G401 (cell line): ENCODE results near the gene NAXD. TPM values are rescaled to one million over a fixed set of nuclear protein-coding genes. Genes with fewer than 3 reads are reported as not detected.
"Not testable (repeated sequence)": the region's sequence is repeated elsewhere in the genome, so short reads cannot be mapped to it uniquely, and the experiment has no call there.

ENCODE experiments used
- DNase-seq: peaks from one replicate; pipeline ENCODE4 v3.0.0-alpha.2; 2015; ENCODE audit warnings: low spot score
- in situ Hi-C: cut with HindIII; loops from 2 replicates; pipeline ENCODE4 v1.10.0; 2016; ENCODE audit warnings: low sequenced_read_pairs, mixed read lengths
- total RNA-seq: library from RNA; depleted of rRNA; stranded (reverse); fragments of >200 nt; shearing (Covaris generic); gene quantifications from 2 replicates; pipeline ENCODE4 v1.2.3, GENCODE V29; 2014

NAXD gene
- total RNA-seq, 1 experiment from 2014 or later = 22.8 TPM

DNA sequence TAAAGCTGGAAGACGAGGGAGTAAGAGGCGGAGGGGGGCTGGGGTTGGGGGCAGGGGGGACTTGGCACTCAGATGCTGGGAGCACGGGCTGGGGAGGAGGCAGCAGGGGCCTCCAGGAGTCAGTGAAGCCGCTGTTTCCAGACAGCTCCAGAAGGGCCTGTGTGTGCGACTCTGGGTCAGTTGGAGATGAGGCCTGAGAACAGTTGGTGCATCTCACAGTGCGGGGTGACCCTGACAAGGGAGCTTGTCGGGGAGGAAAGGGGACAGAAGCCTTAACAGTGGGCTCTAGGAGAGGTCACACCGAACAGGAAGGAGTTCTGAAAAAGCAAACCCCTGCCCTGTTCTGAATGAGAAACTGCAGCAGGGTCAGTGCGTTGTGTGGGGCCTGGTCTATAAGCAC lies 11.2 kb downstream of the NAXD start:
- no peak for DNase-seq
- in situ Hi-C loops = no loop called here

DNA sequence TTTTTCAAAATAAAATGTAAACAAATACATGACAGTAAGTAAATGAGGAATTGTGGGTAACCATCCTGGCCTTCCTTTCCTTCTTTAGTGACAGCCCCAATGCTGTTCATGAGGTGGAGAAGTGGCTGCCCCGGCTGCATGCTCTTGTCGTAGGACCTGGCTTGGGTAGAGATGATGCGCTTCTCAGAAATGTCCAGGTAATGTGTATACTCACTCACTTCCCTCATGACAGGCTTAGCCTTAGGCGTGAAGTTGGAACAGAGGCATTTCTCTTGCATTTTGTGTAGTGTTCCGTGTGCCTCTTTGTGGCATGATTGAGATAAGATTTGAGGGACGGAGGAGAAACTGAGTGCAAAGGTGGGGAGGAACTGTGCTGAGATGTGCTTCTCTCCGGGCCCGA lies 12.0 kb downstream of the NAXD start:
- DNase-seq = no peak
- in situ Hi-C loops = no loop called here

GRCh38 chr13:110627761-110628476 lies 12.6 kb downstream of the NAXD start:
- in situ Hi-C loops = no loop called here
- DNase-seq = no peak

DNA sequence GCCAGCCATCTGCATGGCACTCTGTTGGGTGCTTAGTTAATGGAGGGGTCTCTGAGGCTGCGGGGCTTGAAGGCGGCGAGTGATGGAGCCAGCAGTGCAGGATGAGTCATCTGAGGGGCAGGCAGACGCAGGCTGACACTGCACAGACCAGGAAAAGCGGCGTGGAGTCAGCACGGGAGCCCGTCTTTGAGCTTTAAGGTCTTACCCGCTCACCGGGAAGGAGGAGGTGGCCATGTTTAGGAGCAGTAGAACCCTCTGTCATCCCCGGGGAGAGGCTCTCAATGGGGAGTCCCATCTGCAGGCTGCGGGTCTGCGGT lies 13.1 kb downstream of the NAXD start:
- in situ Hi-C loops = no loop called here
- peak; percentile 26 for DNase-seq

GRCh38 chr13:110628952-110629701 lies 13.8 kb downstream of the NAXD start:
- DNase-seq = peak; percentile 70
- in situ Hi-C loops = no loop called here

DNA sequence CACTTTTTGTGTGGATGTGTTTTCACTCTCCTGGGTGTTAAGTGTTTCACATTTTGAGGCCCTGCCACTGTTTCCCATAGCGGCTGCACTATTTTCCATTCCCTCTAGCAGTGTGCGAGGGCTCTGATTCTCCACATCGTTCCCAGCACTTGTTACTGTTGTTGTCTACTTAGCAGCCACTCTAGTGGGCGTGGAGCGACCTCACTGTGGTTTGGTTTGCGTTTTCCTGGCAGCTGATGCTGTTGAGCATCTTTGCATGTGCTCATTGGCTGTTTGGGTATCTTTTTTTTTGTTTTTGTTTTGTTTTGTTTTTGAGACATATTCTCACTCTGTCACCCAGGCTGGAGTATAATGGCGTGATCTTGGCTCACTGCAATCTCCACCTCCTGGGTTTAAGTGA lies 14.4 kb downstream of the NAXD start:
- no peak for DNase-seq
- in situ Hi-C loops = no loop called here

DNA sequence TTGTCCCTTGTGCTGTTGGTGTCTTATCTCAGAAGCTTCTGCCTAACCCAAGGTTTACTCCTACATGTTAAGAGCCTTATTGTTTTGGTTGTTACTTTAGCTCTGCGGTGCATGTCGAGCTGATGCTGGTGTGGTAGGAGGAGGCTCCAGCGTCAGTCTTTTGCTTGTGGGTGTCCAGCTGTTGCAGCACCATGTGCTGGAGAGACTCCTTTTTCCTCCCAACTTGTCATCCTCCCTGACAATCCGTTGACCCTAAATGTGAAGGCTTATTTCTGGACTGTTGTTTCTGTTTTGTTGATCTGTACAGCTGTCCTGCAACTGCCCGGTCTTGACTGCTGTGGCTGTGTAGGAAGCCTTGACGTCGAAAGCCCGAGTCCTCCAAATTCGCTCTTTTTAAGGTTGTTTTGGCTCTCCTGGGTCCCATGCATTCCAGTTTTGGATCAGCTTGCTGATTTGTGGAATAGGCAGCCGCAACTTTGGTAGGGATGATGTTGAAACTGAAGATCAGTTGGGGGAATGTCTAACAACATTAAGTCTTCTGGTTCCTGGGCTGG lies 15.3 kb downstream of the NAXD start:
- in situ Hi-C loops = no loop called here

DNA sequence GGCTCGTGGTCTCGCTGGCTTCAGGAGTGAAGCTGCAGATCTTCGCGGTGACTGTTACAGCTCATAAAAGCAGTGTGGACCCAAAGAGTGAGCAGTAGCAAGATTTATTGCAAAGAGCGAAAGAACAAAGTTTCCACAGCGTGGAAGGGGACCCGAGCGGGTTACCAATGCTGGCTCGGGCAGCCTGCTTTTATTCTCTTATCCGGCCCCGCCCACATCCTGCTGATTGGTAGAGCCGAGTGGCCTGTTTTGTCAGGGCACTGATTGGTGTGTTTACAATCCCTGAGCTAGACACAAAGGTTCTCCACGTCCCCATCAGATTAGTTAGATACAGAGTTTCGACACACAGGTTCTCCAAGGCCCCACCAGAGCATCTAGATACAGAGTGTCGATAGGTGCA lies 16.9 kb downstream of the NAXD start:
- in situ Hi-C loops, DNase-seq: not testable (repeated sequence)

More for the DNA sequence above, 15.3 kb downstream of the NAXD start:
- no peak for DNase-seq

- in situ Hi-C loops = no loop called here
- DNase-seq = no peak
Observed at GRCh38 chr13:110633776-110634175, 18.4 kb downstream of the NAXD start.

GRCh38 chr13:110634558-110634957 lies 19.2 kb downstream of the NAXD start:
- in situ Hi-C loops = no loop called here
- no peak for DNase-seq

DNA sequence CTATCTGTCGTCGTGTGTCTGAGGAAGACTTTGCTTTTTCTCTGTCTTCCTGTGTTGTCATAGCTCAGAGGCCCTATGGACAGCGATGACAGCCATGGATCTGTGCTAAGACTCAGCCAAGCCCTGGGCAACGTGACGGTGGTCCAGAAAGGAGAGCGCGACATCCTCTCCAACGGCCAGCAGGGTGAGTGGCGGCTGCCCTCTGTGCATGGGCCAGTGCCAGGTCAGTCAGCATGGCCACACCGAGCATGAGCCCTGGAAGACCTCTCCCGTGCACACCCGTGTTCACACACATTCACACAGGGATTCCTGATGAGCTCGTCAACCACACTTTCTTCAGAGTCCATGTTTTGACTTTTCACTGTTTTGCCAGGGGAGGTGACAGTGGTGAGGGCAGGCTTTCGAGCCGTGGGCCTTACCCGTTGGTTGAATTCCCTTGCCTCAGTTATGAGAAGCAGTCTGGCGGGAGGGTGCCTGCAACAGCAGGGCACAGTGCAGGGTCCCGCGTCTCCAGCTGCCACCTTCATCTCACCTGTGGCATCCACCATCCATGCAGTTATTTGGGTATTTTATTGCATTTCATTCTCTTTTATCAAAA lies 20.2 kb downstream of the NAXD start:
- in situ Hi-C loops = no loop called here
- no peak for DNase-seq

GRCh38 chr13:110636053-110636475 lies 20.7 kb downstream of the NAXD start:
- in situ Hi-C loops = no loop called here
- DNase-seq = no peak

DNA sequence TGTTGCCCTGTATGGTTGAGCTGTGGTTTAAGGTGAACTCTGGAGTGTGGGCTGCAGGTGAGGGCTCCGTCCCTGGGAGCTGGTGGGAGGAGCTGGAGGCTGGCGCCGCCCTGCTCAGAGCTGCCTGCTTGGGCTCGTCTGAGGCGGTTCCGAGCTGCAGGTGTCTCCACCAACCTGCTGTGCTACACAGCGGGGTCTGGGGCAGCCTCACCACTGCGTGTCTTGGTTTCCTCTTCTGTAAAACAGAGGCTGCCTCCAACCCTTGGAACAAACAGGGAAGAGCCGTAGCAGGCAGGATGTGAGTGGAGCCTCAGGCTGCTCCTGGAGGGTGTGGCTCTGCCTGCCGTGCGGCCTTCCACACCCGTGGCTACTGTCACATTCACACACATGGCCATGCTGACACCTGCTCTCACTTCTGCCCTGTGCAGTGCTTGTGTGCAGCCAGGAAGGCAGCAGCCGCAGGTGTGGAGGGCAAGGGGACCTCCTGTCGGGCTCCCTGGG lies 21.4 kb downstream of the NAXD start:
- DNase-seq = no peak
- in situ Hi-C loops = no loop called here

DNA sequence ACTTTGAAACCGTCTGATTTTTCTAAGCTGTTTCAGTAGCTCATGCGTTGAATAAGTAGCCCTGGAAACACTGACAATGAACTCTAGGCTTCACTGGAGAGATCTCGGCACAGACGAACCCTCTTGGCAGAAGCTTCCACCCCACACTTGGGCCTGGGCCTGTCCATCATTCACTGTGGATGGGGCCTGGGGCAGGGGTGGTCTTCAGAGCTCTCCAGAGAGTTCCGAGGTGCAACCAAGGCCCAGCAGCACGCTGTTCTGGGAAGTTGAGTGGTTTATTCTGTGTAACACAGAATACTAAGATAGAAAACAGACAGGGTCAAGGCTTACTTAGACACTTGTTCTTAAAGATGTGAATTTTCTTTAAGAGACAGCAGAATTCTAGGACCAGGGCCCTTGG lies 21.9 kb downstream of the NAXD start:
- in situ Hi-C loops = no loop called here
- DNase-seq = no peak

- in situ Hi-C loops = no loop called here
- DNase-seq = no peak
Observed at GRCh38 chr13:110637747-110638146, 22.4 kb downstream of the NAXD start.

GRCh38 chr13:110638257-110638656 lies 22.9 kb downstream of the NAXD start:
- in situ Hi-C loops = no loop called here
- DNase-seq = no peak

GRCh38 chr13:110638814-110639806 lies 23.8 kb downstream of the NAXD start:
- in situ Hi-C loops = no loop called here
- DNase-seq = no peak

GRCh38 chr13:110639935-110640334 lies 24.6 kb downstream of the NAXD start:
- DNase-seq = no peak
- in situ Hi-C loops = no loop called here

DNA sequence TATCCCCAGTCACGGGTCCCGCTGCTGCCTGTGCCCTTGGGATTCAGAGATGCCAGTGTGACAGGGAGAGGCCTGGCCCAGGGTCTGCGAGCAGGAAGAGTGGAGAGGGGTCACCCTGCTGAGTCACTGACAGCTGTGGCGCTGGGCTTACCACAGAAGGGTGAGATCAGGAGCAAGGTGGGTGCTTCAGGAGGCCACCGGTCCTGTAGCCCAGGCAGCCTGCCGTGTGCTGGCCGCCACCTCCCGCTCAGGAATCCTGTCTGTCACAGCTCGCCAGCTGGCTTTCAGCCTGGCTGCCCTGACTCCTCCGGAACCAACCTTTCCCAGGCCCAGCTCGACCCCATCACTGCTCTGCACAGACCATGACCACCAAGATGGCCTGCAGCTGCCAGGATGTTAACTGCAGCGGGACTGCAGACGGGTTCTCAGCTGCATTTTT lies 25.3 kb downstream of the NAXD start:
- DNase-seq = peak; percentile 68
- in situ Hi-C loops = no loop called here
